Uterus (tissue), 4 donors: ENCODE data around the gene CYSLTR2. TPM values are rescaled to one million over a fixed set of nuclear protein-coding genes. Genes with fewer than 3 reads are reported as not detected.

Experiments used
- DNase-seq, 2 donors: peaks; one replicate each; pipeline ENCODE4 v3.0.0-alpha.2; 2019 to 2020
- H3K27ac ChIP-seq, 2 donors: fragments of 200-600 bp; sonication (generic); 1 replicate in 1 of 2; 2 replicates in 1 of 2; pipeline ENCODE4 v1.5.1; 2016 to 2018
- H3K27me3 ChIP-seq, 2 donors: fragments of 200-600 bp; sonication (generic); one replicate each; pipeline ENCODE4 v1.5.1; 2018 to 2019; ENCODE audit warnings: control low read depth in 1 of 2
- H3K36me3 ChIP-seq, 2 donors: fragments of 200-600 bp; sonication (generic); one replicate each; pipeline ENCODE4 v1.5.1; 2019; ENCODE audit warnings: control low read depth in 1 of 2
- H3K4me1 ChIP-seq, 2 donors: fragments of 200-600 bp; sonication (generic); one replicate each; pipeline ENCODE4 v1.5.1; 2018 to 2019; ENCODE audit warnings: control low read depth in 1 of 2
- H3K4me3 ChIP-seq, 2 donors: fragments of 200-600 bp; sonication (generic); 1 replicate in 1 of 2; 2 replicates in 1 of 2; pipeline ENCODE4 v1.5.1; 2018 to 2019; ENCODE audit warnings: mild to moderate bottlenecking in 1 of 2
- H3K9me3 ChIP-seq, 2 donors: fragments of 200-600 bp; sonication (generic); one replicate each; pipeline ENCODE4 v1.5.1; 2019; ENCODE audit warnings: control low read depth in 1 of 2
- CTCF ChIP-seq, 4 experiments: fragments of 200-600 bp in 2 of 4; fragments of 450-650 bp in 2 of 4; sonication (generic) in 2 of 4; IDR thresholded peaks; one replicate each; pipeline ENCODE4 v1.5.1; 2016 to 2019; ENCODE audit warnings: antibody characterized with exemption in 4 of 4, mild to moderate bottlenecking in 2 of 4, moderate library complexity in 1 of 4
- POLR2A ChIP-seq, 2 donors: fragments of 450-650 bp; IDR thresholded peaks; one replicate each; pipeline ENCODE4 v1.6.1; 2016; ENCODE audit warnings: antibody characterized with exemption in 2 of 2, mild to moderate bottlenecking in 1 of 2, moderate library complexity in 1 of 2
- intact Hi-C: fragments of 100-400 bp; cut with DNase I; formaldehyde crosslinking; loops from one replicate; pipeline ENCODE4 v1.15.1; 2023; ENCODE audit warnings: low total_unique reads
- total RNA-seq, 4 donors: library from RNA; depleted of rRNA in 3 of 4; stranded (reverse); fragments of >200 nt in 3 of 4; gene quantifications; one replicate each; pipeline versions ENCODE4 v1.1.0 to v1.2.4, GENCODE V29; 2014 to 2023
- donor health status: DM: yes; HTN: yes; CAD: no.

Gene CYSLTR2
- total RNA-seq, 4 donors from 2014 or later: 0.15 to 1.6 (median 0.42) TPM

DNA sequence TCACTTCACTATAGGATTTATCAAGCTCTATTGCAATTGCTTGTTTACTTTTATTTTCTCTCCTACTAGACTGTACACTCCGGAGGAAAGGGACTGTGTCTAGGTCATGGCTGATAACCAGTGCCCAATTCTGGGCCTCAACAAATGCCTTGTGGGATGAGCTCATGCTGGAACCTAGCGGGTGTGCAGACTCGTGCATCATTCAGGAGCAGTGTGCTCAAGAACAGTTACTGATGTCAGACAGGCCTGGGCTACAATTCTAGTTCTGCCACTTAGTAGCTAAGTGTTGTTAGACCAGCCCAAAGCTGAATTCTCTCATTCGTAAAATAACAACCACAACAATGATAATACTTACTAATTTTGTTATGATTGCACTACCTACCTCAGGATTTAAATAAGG lies 95.4 kb downstream of the CYSLTR2 start:
- peak in 1 of 2 donors; percentile 25 for DNase-seq
- no peaks in the 10 kb centered on the region for H3K9me3 ChIP-seq
- H3K4me3 ChIP-seq: no peak overlapping the region
- intact Hi-C loops: no loop called here
- peaks cover 0 to 8% of the 10 kb centered on the region in 2 donors for H3K4me1 ChIP-seq
- no peaks in the 10 kb centered on the region for H3K36me3 ChIP-seq
- H3K27me3 ChIP-seq: no peaks in the 10 kb centered on the region
- H3K27ac ChIP-seq: peak overlapping the region; percentile 74 to 81
- TF ChIP-seq CTCF (IDR thresholded peaks at IDR 0.05) (no peak), POLR2A (IDR thresholded peaks at IDR 0.05) (no peak)

DNA sequence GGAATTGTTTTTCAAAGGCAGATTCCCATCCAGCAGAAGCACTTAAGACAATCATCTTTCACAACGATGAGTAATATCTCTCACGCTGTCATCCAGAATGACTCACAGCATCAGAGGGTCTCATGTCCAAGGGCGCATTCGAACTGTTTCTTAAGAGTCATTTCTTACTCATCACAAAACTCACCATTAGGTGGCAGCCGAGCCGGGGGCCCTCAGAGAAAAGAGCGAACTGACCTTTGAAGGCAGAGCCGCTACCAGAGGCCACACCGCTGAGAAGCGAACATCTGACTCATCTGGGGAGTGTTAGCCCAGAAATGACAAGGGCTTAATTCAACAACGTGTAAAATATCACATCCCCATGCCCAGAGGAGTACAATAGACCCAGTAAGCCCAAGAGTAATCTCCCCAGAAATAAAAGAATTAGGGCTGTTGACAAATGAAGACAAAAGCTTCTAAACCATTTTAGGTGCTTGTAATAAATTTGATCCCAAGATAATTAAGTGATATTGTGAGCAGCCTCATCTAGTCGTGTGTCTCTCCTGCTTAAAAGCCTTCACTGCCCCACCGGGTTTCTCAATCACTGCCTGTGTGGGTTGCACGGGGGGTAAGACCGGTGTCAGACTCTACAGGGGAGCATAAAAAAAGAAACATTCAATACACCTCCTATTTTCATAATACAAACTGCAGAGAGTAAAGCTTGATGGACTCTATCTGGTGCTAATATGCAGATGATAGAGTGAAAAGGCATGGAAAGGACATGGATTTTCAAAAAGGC lies 96.2 kb downstream of the CYSLTR2 start:
- H3K4me3 ChIP-seq: no peak overlapping the region
- peak; percentile 88 to 94 for DNase-seq
- no peaks in the 10 kb centered on the region for H3K36me3 ChIP-seq
- H3K4me1 ChIP-seq: peaks cover 0 to 8% of the 10 kb centered on the region in 2 donors
- H3K27ac ChIP-seq: peak overlapping the region; percentile 74 to 81
- H3K9me3 ChIP-seq: no peaks in the 10 kb centered on the region
- TF ChIP-seq CTCF (IDR thresholded peaks at IDR 0.05): peak; percentile 51 to 70 (median 61)
- TF ChIP-seq POLR2A (IDR thresholded peaks at IDR 0.05): no peak
- H3K27me3 ChIP-seq: no peaks in the 10 kb centered on the region
- intact Hi-C loops: no loop called here

GRCh38 chr13:48750588-48751383 lies 97.1 kb downstream of the CYSLTR2 start:
- peak; percentile 65 to 68 for DNase-seq
- no peaks in the 10 kb centered on the region for H3K9me3 ChIP-seq

GRCh38 chr13:48760626-48761025 lies 106.9 kb downstream of the CYSLTR2 start:
- Histone ChIP-seq H3K4me1 (no peaks in the 10 kb centered on the region), H3K9me3 (no peaks in the 10 kb centered on the region), H3K27ac (no peak overlapping the region), H3K27me3 (no peaks in the 10 kb centered on the region), H3K4me3 (no peak overlapping the region), H3K36me3 (no peaks in the 10 kb centered on the region)
- no peak for TF ChIP-seq CTCF (IDR thresholded peaks at IDR 0.05)
- DNase-seq: no peak
- intact Hi-C loops: no loop called here

More at GRCh38 chr13:48750588-48751383, 97.1 kb downstream of the CYSLTR2 start:
- Histone ChIP-seq H3K27ac (peak overlapping the region; percentile 74 to 81), H3K4me1 (peaks cover 0 to 8% of the 10 kb centered on the region in 2 donors), H3K36me3 (no peaks in the 10 kb centered on the region), H3K27me3 (no peaks in the 10 kb centered on the region), H3K4me3 (no peak overlapping the region)
- intact Hi-C loops: no loop called here
- peak in 3 of 4 experiments; percentile 7 to 46 (median 39) for TF ChIP-seq CTCF (IDR thresholded peaks at IDR 0.05)
- TF ChIP-seq POLR2A (IDR thresholded peaks at IDR 0.05): no peak

Other genes with a start within 250 kb of the CYSLTR2 start
- gene LPAR6, start 240.8 kb upstream of the CYSLTR2 start, total RNA-seq: 10 to 100 TPM; 13.1 to 85.9 (median 38.9) TPM
- 10 to 100 TPM in 2 of 4 donors, 1 to 10 TPM in 2; 2.6 to 72.0 (median 9.5) TPM for gene RCBTB2, start 120.8 kb upstream of the CYSLTR2 start, total RNA-seq